Activated gamma-delta T cell treated with Interleukin-2 at 50 U/mL for 16 hours (primary cell): Measurements from ENCODE around the gene TACC2.

Source experiments
- DNase-seq: peaks from one replicate; pipeline ENCODE4 v3.0.0-alpha.2; 2020

TACC2 gene

DNA sequence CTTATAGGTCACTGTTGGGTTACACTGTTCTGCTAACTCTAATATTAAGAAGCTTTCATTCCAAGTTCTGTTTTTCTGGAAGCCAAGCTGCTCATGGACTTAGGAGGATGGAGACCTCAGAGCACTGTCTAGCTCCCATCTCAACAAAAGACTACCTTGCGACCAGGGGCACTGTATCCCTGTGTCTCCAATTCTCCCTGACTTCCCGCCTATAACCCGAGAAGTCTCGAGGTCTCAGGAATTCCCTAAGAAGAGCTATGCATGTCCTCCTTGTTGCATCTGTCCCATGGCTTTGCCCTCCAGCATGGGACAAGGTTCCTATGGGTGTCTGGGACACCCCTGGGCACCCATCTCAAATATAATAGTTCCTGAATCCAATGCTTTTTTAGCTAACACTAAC is 313.4 kb downstream of the TACC2 start:
- no peak for DNase-seq

DNA sequence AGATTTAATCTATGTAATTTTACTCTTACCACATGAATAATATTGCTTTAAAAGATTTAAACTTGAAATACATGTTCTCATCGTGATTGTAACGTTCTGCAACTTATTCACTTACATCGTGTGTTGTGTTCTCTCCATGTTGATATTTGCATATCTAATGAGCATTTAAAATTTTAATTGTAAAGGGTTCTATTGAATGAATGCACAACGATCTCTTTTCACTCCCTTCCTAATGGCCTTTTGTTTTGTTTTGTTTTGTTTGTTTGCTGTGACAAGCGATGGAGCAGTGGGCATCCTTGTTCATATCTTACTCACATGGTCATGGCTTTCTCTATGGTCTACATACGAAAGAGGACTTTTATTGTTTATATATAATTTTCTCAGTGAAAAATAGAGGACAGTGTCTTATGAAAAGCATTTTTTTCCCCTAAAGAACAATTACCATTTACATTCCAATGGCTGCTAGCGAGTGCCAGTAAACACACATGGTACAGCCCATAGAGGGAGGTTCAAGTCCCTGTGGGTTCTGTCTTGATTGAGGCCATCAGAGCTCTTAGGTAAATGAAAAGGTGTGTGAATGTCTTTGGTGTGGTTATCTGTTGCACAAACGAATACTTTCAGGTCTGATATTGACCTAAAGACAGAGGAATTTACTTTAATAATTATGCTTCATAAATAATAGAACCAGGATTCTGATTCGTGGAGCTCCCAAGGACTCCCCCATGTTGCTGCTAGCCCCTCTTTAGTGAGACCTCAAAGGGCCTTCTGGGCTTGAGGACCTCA is 314.5 kb downstream of the TACC2 start:
- DNase-seq = no peak
